HG03442 (cell line): ENCODE results near the gene LRRC4C.

Experiments
- ATAC-seq: cut with Tn5 transposase; IDR thresholded peaks from one replicate; pipeline ENCODE4 v1.9.1; 2021; ENCODE audit warnings: mild to moderate bottlenecking, moderate library complexity; ENCODE audit not compliant: unreplicated experiment

Gene LRRC4C

GRCh38 chr11:40274017-40274416, 1185.4 kb downstream of the LRRC4C start:
- no peak for ATAC-seq

GRCh38 chr11:40273192-40273732, 1186.2 kb downstream of the LRRC4C start:
- ATAC-seq = no peak

GRCh38 chr11:40271361-40271760, 1188.1 kb downstream of the LRRC4C start:
- no peak for ATAC-seq

- no peak for ATAC-seq
Observed at GRCh38 chr11:40269865-40270264, 1189.6 kb downstream of the LRRC4C start.

GRCh38 chr11:40268551-40268950, 1190.9 kb downstream of the LRRC4C start:
- ATAC-seq = no peak

GRCh38 chr11:40255457-40255856, 1204.0 kb downstream of the LRRC4C start:
- no peak for ATAC-seq

GRCh38 chr11:40253166-40253565, 1206.3 kb downstream of the LRRC4C start:
- no peak for ATAC-seq

- ATAC-seq = no peak
Observed at GRCh38 chr11:40252236-40252635, 1207.2 kb downstream of the LRRC4C start.

- no peak for ATAC-seq
Observed at GRCh38 chr11:40246983-40247382, 1212.5 kb downstream of the LRRC4C start.

GRCh38 chr11:40241524-40242051, 1217.9 kb downstream of the LRRC4C start:
- peak; percentile 98 for ATAC-seq

GRCh38 chr11:40240284-40240683, 1219.2 kb downstream of the LRRC4C start:
- no peak for ATAC-seq

- ATAC-seq = no peak
Observed at GRCh38 chr11:40236526-40236925, 1222.9 kb downstream of the LRRC4C start.

- ATAC-seq = no peak
Observed at GRCh38 chr11:40235841-40236240, 1223.6 kb downstream of the LRRC4C start.

- no peak for ATAC-seq
Observed at GRCh38 chr11:40230821-40231220, 1228.6 kb downstream of the LRRC4C start.

GRCh38 chr11:40228662-40229061, 1230.8 kb downstream of the LRRC4C start:
- ATAC-seq = no peak

GRCh38 chr11:40227730-40228129, 1231.7 kb downstream of the LRRC4C start:
- peak; percentile 80 for ATAC-seq

- no peak for ATAC-seq
Observed at GRCh38 chr11:40226654-40227053, 1232.8 kb downstream of the LRRC4C start.

- ATAC-seq = no peak
Observed at GRCh38 chr11:40223596-40224330, 1235.7 kb downstream of the LRRC4C start.

GRCh38 chr11:40219401-40219800, 1240.1 kb downstream of the LRRC4C start:
- no peak for ATAC-seq

GRCh38 chr11:40215556-40215955, 1243.9 kb downstream of the LRRC4C start:
- no peak for ATAC-seq

GRCh38 chr11:40207416-40207815, 1252.0 kb downstream of the LRRC4C start:
- ATAC-seq = no peak

- ATAC-seq = no peak
Observed at GRCh38 chr11:40204228-40204627, 1255.2 kb downstream of the LRRC4C start.
